Choroid plexus epithelial cell (primary cell): ENCODE measurements around the gene ADAD2.

Experiments
- DNase-seq: peaks from one replicate; pipeline ENCODE4 v3.0.0-alpha.2; 2010; ENCODE audit warnings: low read depth
- H3K4me3 ChIP-seq: 2 replicates; pipeline ENCODE4 v1.5.1; 2011; ENCODE audit warnings: low read depth, mild to moderate bottlenecking, control low read depth, low read length, moderate library complexity
- TF ChIP-seq, protein P1 (sequence below): conservative IDR thresholded peaks from 2 replicates; pipeline ENCODE4 v1.5.1; 2011; ENCODE audit warnings: low read depth, mild to moderate bottlenecking, control low read depth, inconsistent platforms, low read length, moderate library complexity

The ADAD2 gene

DNA sequence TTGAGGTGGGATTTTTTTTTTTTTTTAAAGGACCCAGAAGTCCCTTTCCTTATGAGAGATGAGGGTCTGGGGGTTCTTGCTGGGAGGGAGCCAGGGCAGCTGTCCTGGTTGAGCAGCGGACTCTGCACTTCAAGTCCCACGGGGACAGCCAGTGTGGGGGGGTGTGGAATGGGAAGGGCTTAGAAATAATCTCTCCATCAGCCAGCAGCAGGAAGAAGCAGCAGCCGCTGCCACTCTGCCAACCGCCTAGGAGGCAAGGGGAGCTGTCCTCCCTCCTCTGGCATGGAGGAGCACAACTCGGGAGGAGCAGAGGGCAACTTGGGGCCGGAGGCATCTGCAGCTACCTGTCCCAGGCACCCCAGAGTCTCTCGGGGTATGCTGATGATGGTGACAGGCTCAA lies 49.0 kb downstream of the ADAD2 start, which contains the start of gene KCNG4:
Gene KCNG4 (minus strand): TSS at position 104 of the 400 bp plus-strand sequence. CDS start 2,527 bp downstream, outside the sequence.
- TF ChIP-seq, protein P1, sequence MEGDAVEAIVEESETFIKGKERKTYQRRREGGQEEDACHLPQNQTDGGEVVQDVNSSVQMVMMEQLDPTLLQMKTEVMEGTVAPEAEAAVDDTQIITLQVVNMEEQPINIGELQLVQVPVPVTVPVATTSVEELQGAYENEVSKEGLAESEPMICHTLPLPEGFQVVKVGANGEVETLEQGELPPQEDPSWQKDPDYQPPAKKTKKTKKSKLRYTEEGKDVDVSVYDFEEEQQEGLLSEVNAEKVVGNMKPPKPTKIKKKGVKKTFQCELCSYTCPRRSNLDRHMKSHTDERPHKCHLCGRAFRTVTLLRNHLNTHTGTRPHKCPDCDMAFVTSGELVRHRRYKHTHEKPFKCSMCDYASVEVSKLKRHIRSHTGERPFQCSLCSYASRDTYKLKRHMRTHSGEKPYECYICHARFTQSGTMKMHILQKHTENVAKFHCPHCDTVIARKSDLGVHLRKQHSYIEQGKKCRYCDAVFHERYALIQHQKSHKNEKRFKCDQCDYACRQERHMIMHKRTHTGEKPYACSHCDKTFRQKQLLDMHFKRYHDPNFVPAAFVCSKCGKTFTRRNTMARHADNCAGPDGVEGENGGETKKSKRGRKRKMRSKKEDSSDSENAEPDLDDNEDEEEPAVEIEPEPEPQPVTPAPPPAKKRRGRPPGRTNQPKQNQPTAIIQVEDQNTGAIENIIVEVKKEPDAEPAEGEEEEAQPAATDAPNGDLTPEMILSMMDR, result no peak
- DNase-seq, result no peak

DNA sequence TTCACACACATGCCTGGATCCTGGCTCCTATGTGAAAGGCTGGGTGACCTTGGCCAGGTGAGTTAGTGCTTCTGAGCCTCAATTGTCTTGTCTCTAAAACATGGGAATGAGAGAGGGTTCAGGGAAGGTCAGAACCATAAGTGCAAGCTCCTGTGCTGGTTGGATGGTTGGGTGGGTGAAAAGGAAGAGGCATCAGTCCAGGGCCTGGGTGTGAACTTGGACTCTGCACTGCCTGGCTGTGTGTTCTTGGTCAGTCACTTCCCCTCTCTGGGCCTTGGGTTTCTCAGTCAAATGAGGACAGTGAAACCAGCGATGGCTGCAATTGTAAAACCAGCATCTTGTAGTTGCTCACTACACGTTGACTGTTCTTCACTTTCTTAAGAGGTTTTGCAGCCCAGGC lies 49.5 kb downstream of the ADAD2 start:
- TF ChIP-seq, protein P1, result no peak
- no peak for DNase-seq
- H3K4me3 ChIP-seq, result no peak overlapping the region

More for the DNA sequence above, 49.0 kb downstream of the ADAD2 start, which contains the start of gene KCNG4:
- H3K4me3 ChIP-seq, result no peak within 1 kb of the TSS

- H3K4me3 ChIP-seq, result no peak overlapping the region
- DNase-seq, result no peak
- TF ChIP-seq, protein P1, result no peak
Observed at GRCh38 chr16:84241778-84242177, 50.8 kb downstream of the ADAD2 start.

GRCh38 chr16:84242839-84243238 lies 51.9 kb downstream of the ADAD2 start:
- TF ChIP-seq, protein P1, result no peak
- no peak for DNase-seq

DNA sequence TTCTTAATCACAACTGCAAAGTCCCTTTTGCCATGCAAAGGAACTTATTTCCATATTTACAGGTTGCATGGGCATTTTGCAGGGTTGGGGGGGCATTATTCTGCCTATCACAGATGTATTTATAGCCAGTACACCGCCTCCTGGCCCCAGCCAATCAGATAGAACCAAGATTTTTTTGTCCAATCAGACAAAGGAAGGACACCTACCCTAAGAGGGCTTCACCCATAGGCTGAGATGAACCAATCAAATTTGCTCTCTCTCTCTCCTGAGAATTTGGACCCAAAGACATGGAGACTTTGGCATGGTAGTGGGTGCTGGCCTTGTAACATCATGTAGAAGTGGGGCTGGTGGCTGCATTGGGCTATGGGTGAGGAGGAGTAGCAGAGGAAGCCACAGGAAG lies 52.8 kb downstream of the ADAD2 start:
- no peak for DNase-seq
- H3K4me3 ChIP-seq, result no peak overlapping the region
- TF ChIP-seq, protein P1, result no peak

More at GRCh38 chr16:84242839-84243238, 51.9 kb downstream of the ADAD2 start:
- no peak overlapping the region for H3K4me3 ChIP-seq

GRCh38 chr16:84244728-84245127 lies 53.8 kb downstream of the ADAD2 start:
- TF ChIP-seq, protein P1, result no peak
- no peak overlapping the region for H3K4me3 ChIP-seq
- no peak for DNase-seq

DNA sequence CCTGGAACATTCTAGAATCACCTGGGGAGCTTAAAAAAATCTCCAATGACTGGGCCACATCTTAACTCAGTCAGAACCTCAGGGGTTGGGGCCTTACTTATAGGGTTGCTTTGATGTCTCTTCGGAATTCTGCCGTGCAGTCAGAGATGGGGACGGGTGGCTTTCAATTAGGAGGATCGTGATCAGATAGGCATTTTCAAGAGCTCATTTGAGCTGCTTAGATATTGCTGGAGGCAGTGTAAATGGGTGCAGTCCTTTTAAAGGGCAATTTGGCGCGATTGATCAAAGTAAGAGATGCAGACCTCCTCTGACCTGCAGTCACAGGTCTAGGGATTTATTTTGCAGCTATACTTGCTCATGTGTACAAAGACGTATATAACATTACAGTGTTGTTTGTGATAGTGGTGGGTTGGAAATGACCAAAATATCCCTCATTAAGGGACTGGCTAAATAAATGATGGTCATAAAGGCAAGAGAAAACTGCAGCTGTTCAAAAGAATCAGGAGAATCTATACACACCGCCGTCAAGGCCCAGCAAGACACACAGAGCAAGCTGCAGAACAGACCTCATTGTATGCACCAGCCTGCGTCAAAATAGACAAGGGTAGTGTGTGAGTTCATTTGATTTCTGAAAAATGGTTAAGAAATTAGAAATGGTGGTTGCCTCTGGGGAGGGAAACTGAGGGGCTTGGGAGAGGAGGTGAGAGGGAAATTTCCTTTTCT lies 55.2 kb downstream of the ADAD2 start:
- H3K4me3 ChIP-seq, result no peak overlapping the region
- TF ChIP-seq, protein P1, result no peak
- no peak for DNase-seq
